HCT116 (cell line): ENCODE measurements around the gene MNAT1. TPM values are rescaled to one million over a fixed set of nuclear protein-coding genes. Genes with fewer than 3 reads are reported as not detected.

ENCODE experiments used
- ATAC-seq: fragments of 200-7000 bp; cut with Tn5 transposase; 2 replicates; pipeline ENCODE4 v1.9.1; 2020; ENCODE audit warnings: mild to moderate bottlenecking, moderate library complexity
- BruUV-seq: library from RNA; stranded (reverse); fragments of 400-500 nt; replicated peaks from 2 replicates; lab custom pipeline; 2021; lab: Mats Ljungman, UMichigan
- CTCF ChIA-PET: fragments of 300-600 bp; sonication (Branson Sonifier 250); formaldehyde crosslinking; loops from one replicate; lab custom pipeline; 2021; ENCODE audit warnings: antibody characterized with exemption; lab: Charles Lee
- POLR2A ChIA-PET: fragments of 300-600, 350-600 bp; sonication (Branson Sonifier 250); formaldehyde crosslinking; loops from one replicate; lab custom pipeline; 2021; ENCODE audit warnings: antibody characterized with exemption; lab: Charles Lee
- RAD21 ChIA-PET, 2 experiments: fragments of 300-600 bp; sonication (Branson Sonifier 250); formaldehyde crosslinking; loops; one replicate each; lab custom pipeline; 2023; ENCODE audit warnings: low total read pairs in 2 of 2; ENCODE audit not compliant: uncharacterized antibody in 2 of 2, unreplicated experiment in 2 of 2, low non-redundant PET in 1 of 2; lab: Charles Lee
- DNase-seq: peaks from one replicate; pipeline ENCODE4 v3.0.0-alpha.2; 2010; ENCODE audit warnings: low read depth, low spot score
- H2AFZ ChIP-seq: fragments of 200-600 bp; shearing (Covaris generic), sonication (generic); 2 replicates; pipeline ENCODE4 v1.6.1; 2017; ENCODE audit warnings: low read depth, mixed run types, mixed read lengths, antibody characterized with exemption, low read length; ENCODE audit not compliant: poor library complexity, severe bottlenecking
- H3K27ac ChIP-seq: 2 replicates; pipeline ENCODE4 v1.5.1; 2012; ENCODE audit warnings: low read depth, low read length
- H3K27me3 ChIP-seq: fragments of 200-600 bp; sonication (generic); 2 replicates; pipeline ENCODE4 v1.6.1; 2016; ENCODE audit warnings: mixed run types, low read length, mixed read lengths; ENCODE audit not compliant: insufficient read depth
- H3K36me3 ChIP-seq, 2 experiments: fragments of 200-500 bp in 1 of 2; fragments of 200-600 bp in 1 of 2; sonication (Bioruptor generic) in 1 of 2; sonication (generic) in 1 of 2; 2 replicates each; pipeline versions ENCODE4 v1.5.1 to v1.6.1; 2014 to 2016; ENCODE audit warnings: low read length in 2 of 2, inconsistent platforms in 1 of 2, mixed read lengths in 1 of 2, mixed run types in 1 of 2; ENCODE audit not compliant: insufficient read depth in 2 of 2, control insufficient read depth in 1 of 2
- H3K4me1 ChIP-seq, 2 experiments: fragments of 200-600 bp in 1 of 2; sonication (generic) in 1 of 2; 2 replicates each; pipeline versions ENCODE4 v1.5.1 to v1.6.1; 2012 to 2017; ENCODE audit warnings: low read length in 2 of 2, inconsistent platforms in 1 of 2, mild to moderate bottlenecking in 1 of 2, mixed read lengths in 1 of 2, mixed run types in 1 of 2, moderate library complexity in 1 of 2; ENCODE audit not compliant: insufficient read depth in 2 of 2, control insufficient read depth in 1 of 2
- H3K4me2 ChIP-seq: fragments of 200-600 bp; sonication (generic); 2 replicates; pipeline ENCODE4 v1.6.1; 2017; ENCODE audit warnings: mixed run types, low read length, mixed read lengths
- H3K4me3 ChIP-seq, 2 experiments: fragments of 200-600 bp in 1 of 2; sonication (generic) in 1 of 2; replicated peaks in 1 of 2; 2 replicates each; pipeline ENCODE4 v1.5.1; 2011 to 2016; ENCODE audit warnings: low read length in 2 of 2, control low read depth in 1 of 2, low read depth in 1 of 2, mild to moderate bottlenecking in 1 of 2, mixed read lengths in 1 of 2, mixed run types in 1 of 2
- H3K79me2 ChIP-seq: fragments of 200-600 bp; sonication (generic); 2 replicates; pipeline ENCODE4 v1.6.1; 2017; ENCODE audit warnings: mild to moderate bottlenecking, mixed run types, low read length, moderate library complexity, mixed read lengths; ENCODE audit not compliant: insufficient read depth
- H3K9ac ChIP-seq: fragments of 200-600 bp; sonication (generic); 2 replicates; pipeline ENCODE4 v1.6.1; 2016; ENCODE audit warnings: low read length, mixed read lengths
- H3K9me2 ChIP-seq: fragments of 200-600 bp; sonication (generic), shearing (Covaris generic); 2 replicates; pipeline ENCODE4 v1.6.1; 2017; ENCODE audit warnings: mixed run types, mild to moderate bottlenecking, moderate library complexity; ENCODE audit not compliant: insufficient read depth
- H3K9me3 ChIP-seq, 2 experiments: fragments of 200-500 bp in 1 of 2; fragments of 200-600 bp in 1 of 2; sonication (Bioruptor generic) in 1 of 2; sonication (generic) in 1 of 2; 2 replicates each; pipeline ENCODE4 v1.6.1; 2014 to 2017; ENCODE audit warnings: low read length in 2 of 2, mixed read lengths in 2 of 2, inconsistent platforms in 1 of 2, low read depth in 1 of 2, mild to moderate bottlenecking in 1 of 2, mixed run types in 1 of 2, moderate library complexity in 1 of 2; ENCODE audit not compliant: control insufficient read depth in 1 of 2, insufficient read depth in 1 of 2
- H4K20me1 ChIP-seq: fragments of 200-600 bp; sonication (generic), shearing (Covaris generic); 2 replicates; pipeline ENCODE4 v1.6.1; 2017; ENCODE audit warnings: mixed run types, mild to moderate bottlenecking, moderate library complexity; ENCODE audit not compliant: insufficient read depth
- EGR1 ChIP-seq: IDR thresholded peaks from 2 replicates; pipeline ENCODE4 v1.6.1; 2012; ENCODE audit warnings: low read depth
- FOSL1 ChIP-seq: IDR thresholded peaks from 2 replicates; pipeline ENCODE4 v1.6.1; 2012; ENCODE audit warnings: low read depth
- JUND ChIP-seq: IDR thresholded peaks from 2 replicates; pipeline ENCODE4 v1.6.1; 2012
- POLR2A ChIP-seq: IDR thresholded peaks from 2 replicates; pipeline ENCODE4 v1.7.0; 2011; ENCODE audit warnings: borderline replicate concordance; ENCODE audit not compliant: insufficient read depth, insufficient read length; ENCODE audit errors: extremely low read depth
- POLR2AphosphoS5 ChIP-seq: IDR thresholded peaks from 2 replicates; pipeline ENCODE4 v1.6.1; 2011; ENCODE audit warnings: mild to moderate bottlenecking, low read depth, low read length, moderate library complexity
- RAD21 ChIP-seq: IDR thresholded peaks from 2 replicates; pipeline ENCODE4 v1.6.1; 2012; ENCODE audit warnings: low read depth, mild to moderate bottlenecking
- SIN3A ChIP-seq: IDR thresholded peaks from 2 replicates; pipeline ENCODE4 v1.6.1; 2012; ENCODE audit warnings: low read depth
- TCF7L2 ChIP-seq: IDR thresholded peaks from 2 replicates; pipeline ENCODE4 v1.7.0; 2011; ENCODE audit warnings: borderline replicate concordance, inconsistent platforms; ENCODE audit not compliant: insufficient read depth, insufficient read length; ENCODE audit errors: extremely low read depth
- YY1 ChIP-seq: IDR thresholded peaks from 2 replicates; pipeline ENCODE4 v1.6.1; 2011; ENCODE audit warnings: low read length, low read depth, moderate library complexity, mild to moderate bottlenecking; ENCODE audit not compliant: insufficient replicate concordance; ENCODE audit errors: extremely low read depth
- ZFX ChIP-seq: fragments of 450-650 bp; IDR thresholded peaks from 2 replicates; pipeline ENCODE4 v1.6.1; 2017
- intact Hi-C: fragments of 100-400 bp; cut with micrococcal nuclease; formaldehyde crosslinking; loops from 2 replicates; pipeline ENCODE4 v1.10.0; 2022
- total RNA-seq: library from RNA; stranded (reverse); gene quantifications from one replicate; pipeline ENCODE4 v1.2.1, GENCODE V29; 2021; ENCODE audit not compliant: unreplicated experiment
- TF ChIP-seq, protein P1 (sequence below): IDR thresholded peaks from 2 replicates; pipeline ENCODE4 v1.6.1; 2012; ENCODE audit warnings: low read depth
- TF ChIP-seq, protein P2 (sequence below): IDR thresholded peaks from 2 replicates; pipeline ENCODE4 v1.6.1; 2012
- TF ChIP-seq, protein P3 (sequence below): IDR thresholded peaks from 2 replicates; pipeline ENCODE4 v1.6.1; 2011; ENCODE audit warnings: mild to moderate bottlenecking, low read length, moderate library complexity; ENCODE audit not compliant: insufficient replicate concordance; ENCODE audit errors: extremely low read depth

MNAT1 gene
- total RNA-seq, 1 experiment from 2014 or later = 49.3 TPM

DNA sequence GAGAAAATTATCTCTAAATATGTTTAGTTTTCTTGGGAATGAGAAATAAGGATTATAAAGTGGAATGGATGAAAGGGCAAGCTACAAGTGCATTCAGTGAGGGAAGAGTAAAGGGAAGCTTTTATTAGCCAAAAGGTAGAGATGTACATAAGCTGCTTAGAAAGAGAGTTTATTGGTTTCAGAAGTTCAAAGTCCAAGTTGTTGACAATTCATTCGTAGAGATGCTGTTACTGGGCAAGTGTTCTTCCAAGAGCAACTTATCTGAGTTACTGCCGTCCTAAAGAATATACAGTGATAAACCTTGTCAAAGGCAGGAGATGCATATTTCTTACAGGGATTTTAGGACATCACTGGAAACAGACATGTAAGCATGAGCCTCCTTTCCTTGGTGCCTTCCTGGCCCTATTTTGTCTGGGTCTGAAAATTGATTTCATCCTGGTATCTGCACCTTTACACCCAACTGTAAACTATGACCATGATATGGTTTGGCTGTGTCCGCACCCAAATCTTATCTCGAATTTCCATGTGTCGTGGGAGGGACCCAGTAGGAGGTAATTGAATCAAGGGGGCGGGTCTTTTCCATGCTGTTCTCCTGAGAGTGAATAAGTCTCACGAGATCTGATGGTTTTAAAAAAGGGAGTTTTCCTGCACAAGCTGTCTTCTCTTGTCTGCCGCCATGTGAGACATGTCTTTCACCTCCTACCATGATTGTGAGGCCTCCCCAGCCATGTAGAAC is 199.5 kb downstream of the MNAT1 start:
- H3K4me3 ChIP-seq = no peak overlapping the region
- H3K4me2 ChIP-seq = no peak overlapping the region
- H3K9me3 ChIP-seq = no peaks in the 10 kb centered on the region
- no TSS peak for BruUV-seq
- H3K9me2 ChIP-seq = no peaks in the 10 kb centered on the region; the same call in 1 of the 2 replicates
- H4K20me1 ChIP-seq = no peaks in the 10 kb centered on the region
- no peak overlapping the region for H3K27ac ChIP-seq
- intact Hi-C loops = no loop called here
- H3K36me3 ChIP-seq = no peaks in the 10 kb centered on the region
- DNase-seq (no peak), ATAC-seq (no peak)
- no peaks in the 10 kb centered on the region for H3K4me1 ChIP-seq
- ChIA-PET POLR2A (no interaction called here), RAD21 (no interaction called here), CTCF (no interaction called here)
- H3K9ac ChIP-seq = no peak overlapping the region
- H2AFZ ChIP-seq = no peak overlapping the region
- no peaks in the 10 kb centered on the region for H3K27me3 ChIP-seq
- TF ChIP-seq JUND (no peak), SIN3A (no peak), RAD21 (no peak), FOSL1 (no peak), ZFX (no peak), POLR2AphosphoS5 (no peak), EGR1 (no peak), POLR2A (no peak), YY1 (no peak), TCF7L2 (no peak)
- TF ChIP-seq, protein P1, sequence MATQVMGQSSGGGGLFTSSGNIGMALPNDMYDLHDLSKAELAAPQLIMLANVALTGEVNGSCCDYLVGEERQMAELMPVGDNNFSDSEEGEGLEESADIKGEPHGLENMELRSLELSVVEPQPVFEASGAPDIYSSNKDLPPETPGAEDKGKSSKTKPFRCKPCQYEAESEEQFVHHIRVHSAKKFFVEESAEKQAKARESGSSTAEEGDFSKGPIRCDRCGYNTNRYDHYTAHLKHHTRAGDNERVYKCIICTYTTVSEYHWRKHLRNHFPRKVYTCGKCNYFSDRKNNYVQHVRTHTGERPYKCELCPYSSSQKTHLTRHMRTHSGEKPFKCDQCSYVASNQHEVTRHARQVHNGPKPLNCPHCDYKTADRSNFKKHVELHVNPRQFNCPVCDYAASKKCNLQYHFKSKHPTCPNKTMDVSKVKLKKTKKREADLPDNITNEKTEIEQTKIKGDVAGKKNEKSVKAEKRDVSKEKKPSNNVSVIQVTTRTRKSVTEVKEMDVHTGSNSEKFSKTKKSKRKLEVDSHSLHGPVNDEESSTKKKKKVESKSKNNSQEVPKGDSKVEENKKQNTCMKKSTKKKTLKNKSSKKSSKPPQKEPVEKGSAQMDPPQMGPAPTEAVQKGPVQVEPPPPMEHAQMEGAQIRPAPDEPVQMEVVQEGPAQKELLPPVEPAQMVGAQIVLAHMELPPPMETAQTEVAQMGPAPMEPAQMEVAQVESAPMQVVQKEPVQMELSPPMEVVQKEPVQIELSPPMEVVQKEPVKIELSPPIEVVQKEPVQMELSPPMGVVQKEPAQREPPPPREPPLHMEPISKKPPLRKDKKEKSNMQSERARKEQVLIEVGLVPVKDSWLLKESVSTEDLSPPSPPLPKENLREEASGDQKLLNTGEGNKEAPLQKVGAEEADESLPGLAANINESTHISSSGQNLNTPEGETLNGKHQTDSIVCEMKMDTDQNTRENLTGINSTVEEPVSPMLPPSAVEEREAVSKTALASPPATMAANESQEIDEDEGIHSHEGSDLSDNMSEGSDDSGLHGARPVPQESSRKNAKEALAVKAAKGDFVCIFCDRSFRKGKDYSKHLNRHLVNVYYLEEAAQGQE = no peak
- TF ChIP-seq, protein P2, sequence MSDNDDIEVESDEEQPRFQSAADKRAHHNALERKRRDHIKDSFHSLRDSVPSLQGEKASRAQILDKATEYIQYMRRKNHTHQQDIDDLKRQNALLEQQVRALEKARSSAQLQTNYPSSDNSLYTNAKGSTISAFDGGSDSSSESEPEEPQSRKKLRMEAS = no peak
- TF ChIP-seq, protein P3, sequence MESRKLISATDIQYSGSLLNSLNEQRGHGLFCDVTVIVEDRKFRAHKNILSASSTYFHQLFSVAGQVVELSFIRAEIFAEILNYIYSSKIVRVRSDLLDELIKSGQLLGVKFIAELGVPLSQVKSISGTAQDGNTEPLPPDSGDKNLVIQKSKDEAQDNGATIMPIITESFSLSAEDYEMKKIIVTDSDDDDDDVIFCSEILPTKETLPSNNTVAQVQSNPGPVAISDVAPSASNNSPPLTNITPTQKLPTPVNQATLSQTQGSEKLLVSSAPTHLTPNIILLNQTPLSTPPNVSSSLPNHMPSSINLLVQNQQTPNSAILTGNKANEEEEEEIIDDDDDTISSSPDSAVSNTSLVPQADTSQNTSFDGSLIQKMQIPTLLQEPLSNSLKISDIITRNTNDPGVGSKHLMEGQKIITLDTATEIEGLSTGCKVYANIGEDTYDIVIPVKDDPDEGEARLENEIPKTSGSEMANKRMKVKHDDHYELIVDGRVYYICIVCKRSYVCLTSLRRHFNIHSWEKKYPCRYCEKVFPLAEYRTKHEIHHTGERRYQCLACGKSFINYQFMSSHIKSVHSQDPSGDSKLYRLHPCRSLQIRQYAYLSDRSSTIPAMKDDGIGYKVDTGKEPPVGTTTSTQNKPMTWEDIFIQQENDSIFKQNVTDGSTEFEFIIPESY = no peak
- TF ChIP-seq, all 23 proteins: peak for 0
- no peaks in the 10 kb centered on the region for H3K79me2 ChIP-seq
